Esophagus muscularis mucosa (tissue), 4 donors: ENCODE data around the gene PHC2. TPM values are rescaled to one million over a fixed set of nuclear protein-coding genes. Genes with fewer than 3 reads are reported as not detected.
"Not testable (repeated sequence)": the region's sequence is repeated elsewhere in the genome, so short reads cannot be mapped to it uniquely, and the experiment has no call there.

Source experiments
- DNase-seq: peaks from one replicate; pipeline ENCODE4 v3.0.0-alpha.2; 2017; ENCODE audit errors: extremely low spot score
- H3K27ac ChIP-seq, 4 donors: fragments of 200-600 bp; sonication (generic); replicated peaks in 1 of 4; 1 replicate in 3 of 4; 2 replicates in 1 of 4; pipeline ENCODE4 v1.5.1; 2016 to 2019; ENCODE audit warnings: mild to moderate bottlenecking in 1 of 4
- H3K27me3 ChIP-seq, 4 donors: fragments of 200-600 bp; sonication (generic); one replicate each; pipeline versions ENCODE4 v1.5.1 to v1.6.0; 2016 to 2019
- H3K36me3 ChIP-seq, 4 donors: fragments of 200-600 bp; sonication (generic); one replicate each; pipeline ENCODE4 v1.5.1; 2016 to 2019
- H3K4me1 ChIP-seq, 4 donors: fragments of 200-600 bp; sonication (generic); one replicate each; pipeline ENCODE4 v1.5.1; 2016 to 2019
- H3K4me3 ChIP-seq, 4 donors: fragments of 200-600 bp; sonication (generic); 1 replicate in 2 of 4; 2 replicates in 2 of 4; pipeline ENCODE4 v1.5.1; 2016 to 2019; ENCODE audit warnings: mild to moderate bottlenecking in 4 of 4, moderate library complexity in 1 of 4
- H3K9me3 ChIP-seq, 4 donors: fragments of 200-600 bp; sonication (generic); 1 replicate in 3 of 4; 2 replicates in 1 of 4; pipeline ENCODE4 v1.5.1; 2016 to 2019
- EP300 ChIP-seq: sonication (generic); formaldehyde crosslinking; IDR thresholded peaks from one replicate; pipeline ENCODE4 v1.6.1; 2017; ENCODE audit warnings: antibody characterized with exemption
- POLR2A ChIP-seq: fragments of 450-650 bp; IDR thresholded peaks from one replicate; pipeline ENCODE4 v1.6.1; 2017; ENCODE audit warnings: antibody characterized with exemption, moderate library complexity, mild to moderate bottlenecking, low read depth
- POLR2AphosphoS5 ChIP-seq, 2 donors: sonication (generic); formaldehyde crosslinking; IDR thresholded peaks; one replicate each; pipeline ENCODE4 v1.6.1; 2017; ENCODE audit warnings: antibody characterized with exemption in 2 of 2
- WGBS: methylation state at CpG from one replicate; pipeline ENCODE4 v1.1.5; 2018; 5-methylcytosine and 5-hydroxymethylcytosine counted together
- intact Hi-C: fragments of 100-400 bp; cut with DNase I; formaldehyde crosslinking; loops from one replicate; pipeline ENCODE4 v1.15.1; 2023
- total RNA-seq, 4 donors: library from RNA; depleted of rRNA; stranded (reverse); fragments of >200 nt; gene quantifications; one replicate each; pipeline versions ENCODE4 v1.1.0 to v1.2.1, GENCODE V29; 2016
- TF ChIP-seq, protein P1 (sequence below), 3 experiments: fragments of 200-600 bp in 2 of 3; fragments of 450-650 bp in 1 of 3; sonication (generic) in 2 of 3; IDR thresholded peaks; one replicate each; pipeline ENCODE4 v1.5.1; 2017 to 2019; ENCODE audit warnings: antibody characterized with exemption in 3 of 3, mild to moderate bottlenecking in 2 of 3, moderate library complexity in 1 of 3

PHC2 gene
- total RNA-seq, 4 donors from 2014 or later = 104 to 274 (median 201) TPM

DNA sequence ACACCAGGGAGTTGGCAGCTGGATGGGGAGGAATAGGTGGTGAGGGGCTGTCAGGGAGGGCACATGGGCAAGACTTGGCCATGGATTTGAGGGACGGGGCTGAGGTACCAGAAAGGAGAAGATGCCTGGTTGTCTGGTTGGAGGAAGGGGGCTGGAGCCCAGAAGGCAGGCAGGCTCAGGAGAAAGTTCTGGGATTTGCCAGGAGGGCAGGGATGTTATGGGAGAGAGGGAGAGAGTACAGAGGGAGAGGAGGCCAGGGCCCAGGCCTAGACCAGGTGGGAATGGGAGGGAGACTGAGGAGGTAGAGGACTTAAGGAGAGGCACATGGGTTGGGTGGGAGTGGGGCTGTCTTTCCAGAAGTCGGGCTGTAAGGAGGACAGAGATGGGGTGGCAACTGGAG, 114.3 kb downstream of the PHC2 start:
- Histone ChIP-seq H3K4me3 (no peak overlapping the region), H3K4me1 (no peaks in the 10 kb centered on the region), H3K36me3 (no peaks in the 10 kb centered on the region), H3K27me3 (no peaks in the 10 kb centered on the region), H3K9me3 (no peaks in the 10 kb centered on the region), H3K27ac (no peak overlapping the region)
- 86% methylated on average over 2 of the region's 2 CpGs for WGBS
- no peak for DNase-seq
- TF ChIP-seq POLR2AphosphoS5 (IDR thresholded peaks at IDR 0.05) = no peak
- TF ChIP-seq POLR2A = no peak
- TF ChIP-seq EP300 = no peak
- TF ChIP-seq, protein P1, sequence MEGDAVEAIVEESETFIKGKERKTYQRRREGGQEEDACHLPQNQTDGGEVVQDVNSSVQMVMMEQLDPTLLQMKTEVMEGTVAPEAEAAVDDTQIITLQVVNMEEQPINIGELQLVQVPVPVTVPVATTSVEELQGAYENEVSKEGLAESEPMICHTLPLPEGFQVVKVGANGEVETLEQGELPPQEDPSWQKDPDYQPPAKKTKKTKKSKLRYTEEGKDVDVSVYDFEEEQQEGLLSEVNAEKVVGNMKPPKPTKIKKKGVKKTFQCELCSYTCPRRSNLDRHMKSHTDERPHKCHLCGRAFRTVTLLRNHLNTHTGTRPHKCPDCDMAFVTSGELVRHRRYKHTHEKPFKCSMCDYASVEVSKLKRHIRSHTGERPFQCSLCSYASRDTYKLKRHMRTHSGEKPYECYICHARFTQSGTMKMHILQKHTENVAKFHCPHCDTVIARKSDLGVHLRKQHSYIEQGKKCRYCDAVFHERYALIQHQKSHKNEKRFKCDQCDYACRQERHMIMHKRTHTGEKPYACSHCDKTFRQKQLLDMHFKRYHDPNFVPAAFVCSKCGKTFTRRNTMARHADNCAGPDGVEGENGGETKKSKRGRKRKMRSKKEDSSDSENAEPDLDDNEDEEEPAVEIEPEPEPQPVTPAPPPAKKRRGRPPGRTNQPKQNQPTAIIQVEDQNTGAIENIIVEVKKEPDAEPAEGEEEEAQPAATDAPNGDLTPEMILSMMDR (IDR thresholded peaks at IDR 0.05) = no peak
- intact Hi-C loops = no loop called here

DNA sequence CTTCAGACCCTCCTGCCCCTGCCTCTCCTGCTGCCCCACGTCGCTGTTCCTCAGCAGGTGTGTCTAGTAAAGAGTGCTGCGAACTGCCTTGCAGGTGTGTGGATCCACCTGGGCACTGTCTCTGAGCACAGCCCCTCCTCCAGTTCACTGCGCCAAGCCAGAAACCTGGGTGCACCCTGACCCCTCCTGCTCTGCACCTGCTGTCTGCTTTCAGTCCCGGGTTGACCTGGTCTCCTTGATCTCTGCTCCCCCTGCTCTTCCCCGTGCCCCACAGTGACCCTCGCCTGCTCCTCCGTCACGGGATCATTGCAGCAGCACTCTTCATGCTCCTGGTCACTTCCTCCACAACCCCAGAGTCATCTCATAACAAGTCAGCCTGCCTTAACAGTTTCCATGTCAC, 116.5 kb downstream of the PHC2 start:
- no peak overlapping the region for H3K4me3 ChIP-seq
- no peak overlapping the region for H3K27ac ChIP-seq
- H3K36me3 ChIP-seq = no peaks in the 10 kb centered on the region
- WGBS = 91% methylated on average over 9 of the region's 9 CpGs
- no peaks in the 10 kb centered on the region for H3K9me3 ChIP-seq
- TF ChIP-seq EP300 (no peak), POLR2A (no peak), POLR2AphosphoS5 (IDR thresholded peaks at IDR 0.05) (no peak)
- TF ChIP-seq, protein P1 (IDR thresholded peaks at IDR 0.05) = no peak
- H3K27me3 ChIP-seq = no peaks in the 10 kb centered on the region
- H3K4me1 ChIP-seq = no peaks in the 10 kb centered on the region
- intact Hi-C loops = no loop called here
- no peak for DNase-seq

DNA sequence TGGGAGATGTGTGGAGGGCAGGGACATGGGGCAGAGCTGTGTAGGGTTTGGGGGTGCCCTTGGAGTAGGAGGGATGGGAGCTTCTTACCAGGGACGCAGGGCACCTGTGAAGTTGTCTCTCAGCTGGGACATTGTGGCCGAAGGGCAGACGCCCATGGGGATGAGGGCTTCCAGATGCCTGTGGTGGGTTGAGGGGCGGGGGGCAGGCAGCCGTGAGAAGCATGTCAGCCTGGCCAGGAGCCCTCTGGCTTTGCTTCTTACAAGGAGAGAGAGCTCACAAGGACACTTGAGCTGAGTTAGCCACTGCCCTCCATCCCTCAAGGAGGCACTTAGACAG, 118.5 kb downstream of the PHC2 start:
- TF ChIP-seq POLR2AphosphoS5 (IDR thresholded peaks at IDR 0.05) (no peak), EP300 (no peak), POLR2A (no peak)
- TF ChIP-seq, protein P1 (IDR thresholded peaks at IDR 0.05) = no peak
- Histone ChIP-seq H3K27me3 (no peaks in the 10 kb centered on the region), H3K4me1 (no peaks in the 10 kb centered on the region), H3K27ac (no peak overlapping the region), H3K9me3 (no peaks in the 10 kb centered on the region), H3K4me3 (no peak overlapping the region), H3K36me3 (no peaks in the 10 kb centered on the region)
- 79% methylated on average over 5 of the region's 5 CpGs for WGBS
- no peak for DNase-seq
- intact Hi-C loops = no loop called here

DNA sequence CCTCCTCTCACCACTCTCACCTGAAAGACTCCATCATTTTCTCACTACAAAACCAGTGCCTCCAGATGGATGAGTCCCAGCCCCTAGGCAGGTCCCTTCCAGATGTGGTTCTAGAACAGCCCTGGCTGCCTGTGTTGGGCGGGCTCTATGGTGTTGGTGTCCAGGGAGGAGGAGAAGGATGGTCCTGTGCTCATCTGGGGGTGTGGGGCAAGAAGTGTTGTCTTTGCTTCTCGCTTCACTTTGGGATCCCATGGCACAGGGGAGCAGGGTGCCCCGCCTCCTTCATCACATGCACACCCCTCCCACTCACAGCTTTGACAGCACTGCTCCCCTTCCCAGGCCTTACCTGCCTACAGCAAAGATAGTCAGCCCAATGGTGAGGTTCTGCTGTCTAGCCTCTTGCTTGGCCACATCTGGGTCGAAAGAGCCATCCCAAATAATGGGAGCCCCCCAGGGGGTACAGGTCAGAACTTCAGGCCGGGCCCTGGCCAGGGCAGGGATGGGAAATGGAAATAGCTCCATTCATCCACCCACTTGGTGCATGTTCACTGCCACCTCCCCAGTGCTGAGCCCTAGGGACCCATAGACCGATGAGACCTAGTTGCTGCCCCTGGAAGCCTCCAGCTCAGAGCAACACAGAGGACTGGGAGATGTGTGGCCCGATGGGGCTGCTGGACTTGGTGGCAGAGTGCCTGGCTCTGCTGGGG, 119.0 kb downstream of the PHC2 start:
- no peaks in the 10 kb centered on the region for H3K9me3 ChIP-seq
- TF ChIP-seq POLR2AphosphoS5 (IDR thresholded peaks at IDR 0.05) (no peak), EP300 (no peak), POLR2A (no peak)
- TF ChIP-seq, protein P1 (IDR thresholded peaks at IDR 0.05) = no peak
- peaks cover 4 to 5% (median 5%) of the 10 kb centered on the region in 4 donors for H3K4me1 ChIP-seq
- 100% methylated on average over 1 of the region's 7 CpGs for WGBS
- H3K36me3 ChIP-seq = no peaks in the 10 kb centered on the region
- H3K4me3 ChIP-seq = no peak overlapping the region
- peaks cover 0 to 5% (median under 1%) of the 10 kb centered on the region in 4 donors for H3K27me3 ChIP-seq
- intact Hi-C loops = no loop called here
- DNase-seq = no peak
- no peak overlapping the region for H3K27ac ChIP-seq

DNA sequence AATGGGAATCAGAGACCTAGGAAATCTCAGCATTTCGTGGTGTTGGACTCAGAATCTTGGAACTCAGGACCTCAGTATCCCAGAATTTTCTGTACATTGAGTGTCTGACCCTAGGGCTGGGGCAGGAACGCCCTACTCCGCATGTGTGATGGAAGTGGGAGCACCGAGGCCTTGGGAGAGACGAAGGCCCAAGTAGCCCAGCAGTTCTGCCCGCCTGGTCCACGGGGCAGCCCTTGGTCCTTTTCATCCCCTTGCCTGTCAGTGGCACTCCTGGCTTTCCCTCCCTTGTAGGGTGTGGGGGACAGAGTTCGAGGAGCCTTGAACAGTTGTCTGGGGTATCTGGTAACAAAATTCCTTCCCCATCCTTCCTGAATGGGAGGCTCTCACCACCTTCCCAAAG, 120.2 kb downstream of the PHC2 start:
- Histone ChIP-seq H3K4me3 (no peak overlapping the region), H3K4me1 (peaks cover 11 to 13% (median 12%) of the 10 kb centered on the region in 4 donors), H3K9me3 (no peaks in the 10 kb centered on the region), H3K36me3 (no peaks in the 10 kb centered on the region), H3K27me3 (peaks cover 0 to 11% (median 3%) of the 10 kb centered on the region in 4 donors), H3K27ac (no peak overlapping the region)
- TF ChIP-seq, protein P1 (IDR thresholded peaks at IDR 0.05) = no peak
- TF ChIP-seq POLR2AphosphoS5 (IDR thresholded peaks at IDR 0.05) = no peak
- no peak for TF ChIP-seq POLR2A
- TF ChIP-seq EP300 = no peak
- intact Hi-C loops = no loop called here
- no peak for DNase-seq
- WGBS = 94% methylated on average over 3 of the region's 8 CpGs

DNA sequence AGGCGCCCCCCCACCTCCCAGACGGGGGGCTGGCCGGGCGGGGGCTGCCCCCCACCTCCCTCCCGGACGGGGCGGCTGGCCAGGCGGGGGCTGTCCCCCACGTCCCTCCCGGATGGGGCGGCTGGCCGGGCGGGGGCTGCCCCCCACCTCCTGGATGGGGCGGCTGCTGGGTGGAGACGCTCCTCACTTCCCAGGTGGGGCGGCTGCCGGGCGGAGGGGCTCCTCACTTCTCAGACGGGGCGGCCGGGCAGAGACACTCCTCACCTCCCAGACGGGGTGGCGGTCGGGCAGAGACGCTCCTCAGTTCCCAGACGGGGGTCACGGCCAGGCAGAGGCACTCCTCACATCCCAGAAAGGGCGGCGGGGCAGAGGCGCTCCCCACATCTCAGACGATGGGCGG, 121.5 kb downstream of the PHC2 start:
- intact Hi-C loops, DNase-seq, H3K27ac ChIP-seq, H3K9me3 ChIP-seq, H3K36me3 ChIP-seq, H3K4me3 ChIP-seq: not testable (repeated sequence)
- 97% methylated on average over 15 of the region's 32 CpGs for WGBS
- peaks cover 11 to 13% (median 12%) of the 10 kb centered on the region in 4 donors for H3K4me1 ChIP-seq
- peaks cover 0 to 11% (median 3%) of the 10 kb centered on the region in 4 donors for H3K27me3 ChIP-seq
